GM03348 (cell line): ENCODE data around the gene ATRNL1.

Experiments used
- DNase-seq: peaks from one replicate; pipeline ENCODE4 v3.0.0; 2012; ENCODE audit warnings: low spot score

Gene ATRNL1

DNA sequence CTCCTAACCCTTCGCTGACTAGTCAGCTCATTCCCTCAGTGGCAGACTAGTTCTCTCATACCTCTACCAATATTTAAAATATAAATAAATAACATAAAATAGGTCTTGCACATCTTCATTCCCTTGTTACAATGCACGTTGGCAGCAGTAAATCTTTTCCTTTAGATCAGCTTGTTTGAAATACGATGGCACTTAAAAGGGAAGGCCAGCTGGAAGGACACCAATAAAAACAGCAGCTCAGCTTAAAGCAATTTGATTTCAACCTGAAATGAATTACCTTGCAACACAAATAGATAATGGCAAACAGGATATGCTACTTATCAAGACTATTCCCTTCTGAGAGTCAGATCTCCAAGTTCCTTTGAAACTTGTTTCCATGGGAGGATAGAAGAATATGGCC is 858.1 kb downstream of the ATRNL1 start:
- DNase-seq = no peak

GRCh38 chr10:115953281-115953680 is 860.1 kb downstream of the ATRNL1 start:
- DNase-seq = no peak

DNA sequence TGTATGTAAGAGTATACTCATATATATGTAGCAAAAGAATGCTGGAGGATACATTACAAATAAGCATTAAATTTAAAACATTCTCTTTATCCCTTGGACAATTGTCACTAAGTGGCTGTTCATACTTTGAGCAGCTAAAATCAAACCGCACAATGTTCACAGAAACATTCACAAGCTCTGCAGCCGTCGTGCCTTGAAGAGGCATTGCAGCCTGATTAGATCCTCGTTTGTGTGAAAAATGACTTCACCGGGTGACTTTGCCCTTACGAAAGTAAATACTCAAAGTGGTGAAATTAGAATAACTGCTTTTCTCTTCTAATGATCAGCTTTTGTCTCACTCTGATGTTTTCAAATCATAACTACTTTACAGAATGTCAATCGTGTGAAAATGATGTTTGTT is 860.8 kb downstream of the ATRNL1 start:
- DNase-seq = no peak

- no peak for DNase-seq
Measured at GRCh38 chr10:115956225-115957011, 863.3 kb downstream of the ATRNL1 start.

GRCh38 chr10:115957012-115957399 is 863.8 kb downstream of the ATRNL1 start:
- no peak for DNase-seq

- no peak for DNase-seq
Measured at GRCh38 chr10:115957786-115958442, 864.7 kb downstream of the ATRNL1 start.

- DNase-seq = no peak
Measured at GRCh38 chr10:115963848-115964247, 870.7 kb downstream of the ATRNL1 start.

- DNase-seq = no peak
Measured at GRCh38 chr10:115964827-115965226, 871.7 kb downstream of the ATRNL1 start.

- DNase-seq = no peak
Measured at GRCh38 chr10:115965376-115965775, 872.2 kb downstream of the ATRNL1 start.

DNA sequence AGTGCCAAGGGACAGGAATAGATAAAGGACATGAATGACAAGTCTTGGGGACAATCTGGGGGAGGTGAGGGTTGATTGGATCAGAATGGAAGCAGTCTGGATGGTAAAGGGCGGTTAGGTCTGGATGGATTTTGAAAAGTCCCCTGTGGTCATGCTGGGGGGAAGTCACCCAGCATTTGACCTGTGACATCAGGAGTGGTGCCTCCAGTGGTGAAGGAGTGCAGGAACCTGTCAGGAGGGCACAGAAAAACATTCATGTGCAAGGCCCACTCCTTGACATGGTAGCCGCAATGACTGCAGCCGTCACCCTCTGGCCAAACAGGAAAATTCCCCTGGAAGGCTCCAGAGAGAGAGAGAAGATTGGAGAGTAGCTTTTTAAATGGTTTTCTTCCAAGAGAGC is 875.1 kb downstream of the ATRNL1 start:
- no peak for DNase-seq

DNA sequence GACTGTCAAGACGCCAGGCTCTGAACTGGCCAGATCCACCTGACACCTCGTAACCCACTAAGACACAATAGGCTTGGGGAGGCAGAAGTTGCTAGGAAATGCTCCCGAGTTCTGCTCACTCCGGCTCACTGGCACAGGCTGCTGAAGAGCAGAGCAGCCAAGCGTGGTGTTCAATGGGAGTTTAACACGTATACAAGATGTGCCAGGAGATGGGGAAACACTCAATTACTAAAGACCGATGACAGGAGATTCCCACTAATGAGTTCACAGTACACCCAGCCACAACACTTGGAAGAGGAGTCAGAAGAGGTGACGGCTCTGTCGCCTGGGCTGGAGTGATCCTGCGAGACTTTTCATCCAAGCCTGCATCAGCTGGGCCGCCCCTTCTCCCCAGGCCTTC is 876.4 kb downstream of the ATRNL1 start:
- no peak for DNase-seq

- DNase-seq = no peak
Measured at GRCh38 chr10:115971921-115972320, 878.8 kb downstream of the ATRNL1 start.

GRCh38 chr10:115972426-115972825 is 879.3 kb downstream of the ATRNL1 start:
- DNase-seq = no peak

GRCh38 chr10:115974351-115974750 is 881.2 kb downstream of the ATRNL1 start:
- DNase-seq = no peak

DNA sequence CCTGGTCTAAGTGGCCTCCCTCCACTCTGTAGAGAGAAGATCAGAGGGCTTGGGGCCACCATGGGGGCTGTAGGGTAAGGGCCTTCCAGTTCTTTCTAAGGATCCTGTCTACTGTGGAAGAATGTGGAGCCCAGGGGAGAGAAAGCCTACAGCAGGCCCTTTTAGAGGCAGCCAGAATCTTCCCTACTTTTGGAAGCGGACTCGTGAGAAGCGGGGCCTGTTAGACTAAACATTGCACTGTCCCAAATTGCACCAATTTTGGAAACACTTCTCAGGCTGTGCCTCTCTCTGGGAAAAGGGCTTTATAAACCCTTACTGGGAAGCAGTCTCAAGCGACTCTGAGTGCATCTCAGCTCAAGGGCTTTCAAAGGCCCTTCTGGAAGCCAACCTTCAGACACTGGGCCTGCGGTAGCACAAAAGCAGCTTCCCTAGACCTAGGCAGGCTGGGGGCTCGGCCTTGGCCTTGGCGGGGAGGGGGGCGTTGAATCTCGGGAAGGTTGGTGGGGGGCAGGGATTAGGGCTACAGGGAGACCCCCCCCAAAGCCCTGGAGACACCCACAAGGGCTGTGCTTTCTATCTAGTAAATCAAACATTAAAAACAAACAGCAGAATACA is 881.8 kb downstream of the ATRNL1 start:
- DNase-seq = no peak

DNA sequence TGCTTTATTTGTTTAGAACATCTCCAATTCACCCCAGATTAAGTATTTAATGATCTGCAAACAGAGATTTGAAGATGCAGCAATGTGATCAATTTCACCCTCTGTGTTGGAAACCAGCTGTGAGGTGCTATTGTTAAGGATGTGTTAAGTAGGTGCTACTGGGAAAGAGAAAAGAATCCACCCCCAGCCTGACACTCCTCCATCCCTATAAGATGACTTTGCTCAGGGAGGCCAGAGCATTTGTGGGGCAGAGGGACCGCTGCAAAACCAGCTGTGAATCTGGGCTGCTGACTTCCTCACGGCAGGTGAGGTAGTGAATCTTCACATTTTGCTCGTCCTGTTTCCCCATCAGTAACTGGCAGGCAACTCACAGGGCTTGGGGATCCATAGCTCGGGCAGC is 882.3 kb downstream of the ATRNL1 start:
- DNase-seq = no peak

GRCh38 chr10:115976342-115976741 is 883.2 kb downstream of the ATRNL1 start:
- DNase-seq = no peak

DNA sequence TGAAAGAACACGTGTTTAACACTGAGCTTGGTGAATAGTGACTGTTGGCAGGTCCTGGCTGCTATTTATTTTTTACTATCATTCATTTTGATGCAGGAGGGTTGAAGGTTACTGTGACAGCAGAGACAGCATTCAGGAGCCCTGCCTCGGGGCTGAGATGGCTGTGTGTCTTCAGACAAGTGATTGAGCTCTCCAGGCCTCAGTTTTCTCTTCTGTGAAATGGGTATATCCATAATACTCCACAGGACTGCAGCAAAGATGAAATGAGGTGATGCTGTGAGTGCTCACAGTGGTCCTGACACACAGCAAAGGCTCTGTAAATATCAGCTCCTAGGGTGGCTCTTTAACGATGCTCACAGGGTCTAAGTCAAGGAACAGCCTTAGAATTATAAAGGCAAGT is 884.7 kb downstream of the ATRNL1 start:
- DNase-seq = no peak

GRCh38 chr10:115979576-115979975 is 886.4 kb downstream of the ATRNL1 start:
- DNase-seq = no peak

DNA sequence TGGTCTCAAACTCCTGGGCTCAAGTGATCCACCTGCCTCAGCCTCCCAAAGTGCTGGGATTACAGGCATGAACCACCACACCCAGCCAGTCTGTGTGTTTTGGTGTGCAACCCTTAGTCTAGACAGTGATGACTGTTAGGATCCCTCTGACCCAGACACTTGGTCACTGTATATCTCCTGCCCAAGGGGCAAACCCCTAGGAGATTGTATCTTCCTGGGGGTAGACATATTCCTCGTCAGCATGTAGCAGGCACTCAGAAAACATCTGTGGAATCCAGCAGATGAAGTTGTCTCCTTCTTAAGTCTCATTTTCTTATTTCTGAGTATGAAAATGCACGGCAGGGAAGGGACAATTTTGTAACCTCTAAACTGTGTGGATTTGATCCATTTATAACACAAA is 887.3 kb downstream of the ATRNL1 start:
- peak; percentile 60 for DNase-seq

GRCh38 chr10:115981081-115981480 is 887.9 kb downstream of the ATRNL1 start:
- peak; percentile 52 for DNase-seq

- DNase-seq = no peak
Measured at GRCh38 chr10:115982076-115982475, 888.9 kb downstream of the ATRNL1 start.

GRCh38 chr10:115982526-115982925 is 889.4 kb downstream of the ATRNL1 start:
- no peak for DNase-seq
